ENCODE data around the gene TMEM59L. TPM values are rescaled to one million over a fixed set of nuclear protein-coding genes. Genes with fewer than 3 reads are reported as not detected.

The TMEM59L gene
- total RNA-seq, 1 donor from 2014 or later, result not detected

GRCh38 chr19:18587561-18587960 is 25.1 kb upstream of the TMEM59L start:
- ChIA-PET POLR2A (interaction anchor here (0.7 to 3.4 kb wide), 9 partner anchors 9 to 443 kb away, joined by 3 to 55 read pairs (median 9); partner anchors contain the start of genes ELL, KXD1 and UBA52), CTCF (interaction anchor here (0.7 to 2.9 kb wide), 5 partner anchors 16 to 262 kb away, joined by 3 to 17 read pairs (median 5); partner anchors contain the start of gene UBA52)
- Mint-ChIP-seq H3K36me3 (ENCODE audit: low read depth) (peaks cover 10% of the 10 kb centered on the region), H3K4me3 (peak overlapping the region; percentile 35), H3K27ac (no peak overlapping the region), H3K4me1 (peaks cover 36% of the 10 kb centered on the region), H3K27me3 (peaks cover 2% of the 10 kb centered on the region), H3K9me3 (no peaks in the 10 kb centered on the region)
- intact Hi-C loops (cut with micrococcal nuclease), result loop anchor here (5.0 kb wide), 3 partner anchors 45 to 330 kb away; partner anchors contain the start of genes COPE, DDX49 and FKBP8
- ATAC-seq (ENCODE audit: low read depth) (no peak), DNase-seq (no peak)
- TF ChIP-seq CTCF (IDR thresholded peaks at IDR 0.05), result no peak

- Mint-ChIP-seq H3K36me3 (ENCODE audit: low read depth) (peaks cover 10% of the 10 kb centered on the region), H3K27me3 (peaks cover 2% of the 10 kb centered on the region), H3K27ac (peak overlapping the region; percentile 83), H3K4me1 (peaks cover 38% of the 10 kb centered on the region), H3K4me3 (peak overlapping the region; percentile 87), H3K9me3 (no peaks in the 10 kb centered on the region)
- CTCF ChIA-PET, result interaction anchor here (0.7 to 3.1 kb wide), 9 partner anchors 16 to 261 kb away, joined by 3 to 18 read pairs (median 5); partner anchors contain the start of genes ELL and UBA52
- intact Hi-C loops (cut with micrococcal nuclease), result loop anchor here (1.0 to 5.0 kb wide), 5 partner anchors 17 to 329 kb away; partner anchors contain the start of genes COPE, DDX49, FKBP8 and UBA52
- no peak for ATAC-seq (ENCODE audit: low read depth)
- POLR2A ChIA-PET, result interaction anchor here (0.7 to 3.4 kb wide), 11 partner anchors 9 to 443 kb away, joined by 4 to 55 read pairs (median 13); partner anchors contain the start of genes COPE, DDX49, ELL and KXD1
- no peak for DNase-seq
- TF ChIP-seq CTCF (IDR thresholded peaks at IDR 0.05), result no peak
Measured at GRCh38 chr19:18587962-18588610, 24.6 kb upstream of the TMEM59L start.

GRCh38 chr19:18588611-18589379 is 23.9 kb upstream of the TMEM59L start, which contains the start of gene REX1BD:
TSS of gene REX1BD (plus strand) at chr19:18588798. CDS start at chr19:18588802, 4 bp downstream.
- TF ChIP-seq CTCF (IDR thresholded peaks at IDR 0.05), result peak; percentile 61
- Mint-ChIP-seq H3K9me3 (no peaks in the 10 kb centered on the region), H3K4me1 (peaks cover 41% of the 10 kb centered on the region), H3K27me3 (peaks cover 2% of the 10 kb centered on the region), H3K4me3 (peak within 1 kb of the TSS; percentile 87), H3K36me3 (ENCODE audit: low read depth) (peaks cover 10% of the 10 kb centered on the region), H3K27ac (peak within 1 kb of the TSS; percentile 83)
- DNase-seq (peak; percentile 79), ATAC-seq (ENCODE audit: low read depth) (peak; percentile 79)
- intact Hi-C loops (cut with micrococcal nuclease), result loop anchor here (1.0 to 5.0 kb wide), 10 partner anchors 17 to 384 kb away; partner anchors contain the start of genes COPE, DDX49, FKBP8 and KXD1
- POLR2A ChIA-PET, result interaction anchor here (0.6 to 3.4 kb wide), 16 partner anchors 10 to 1178 kb away, joined by 3 to 55 read pairs (median 8); partner anchors contain the start of genes COPE, DDX49, ELL and FKBP8
- CTCF ChIA-PET, result interaction anchor here (0.9 to 3.1 kb wide), 12 partner anchors 12 to 278 kb away, joined by 3 to 18 read pairs (median 4); partner anchors contain the start of genes ELL, UBA52 and UPF1

- CTCF ChIA-PET, result interaction anchor here (0.6 to 3.1 kb wide), 12 partner anchors 13 to 277 kb away, joined by 3 to 18 read pairs (median 4); partner anchors contain the start of genes ELL, UBA52 and UPF1
- Mint-ChIP-seq H3K4me3 (peak overlapping the region; percentile 87), H3K27me3 (no peaks in the 10 kb centered on the region), H3K9me3 (no peaks in the 10 kb centered on the region), H3K27ac (peak overlapping the region; percentile 83), H3K36me3 (ENCODE audit: low read depth) (peaks cover 10% of the 10 kb centered on the region), H3K4me1 (peaks cover 43% of the 10 kb centered on the region)
- TF ChIP-seq CTCF (IDR thresholded peaks at IDR 0.05), result no peak
- ATAC-seq (ENCODE audit: low read depth) (peak; percentile 43), DNase-seq (no peak)
- intact Hi-C loops (cut with micrococcal nuclease), result loop anchor here (1.0 to 5.0 kb wide), 10 partner anchors 32 to 398 kb away; partner anchors contain the start of genes COPE, DDX49, FKBP8 and KXD1
- POLR2A ChIA-PET, result interaction anchor here (0.6 to 3.4 kb wide), 17 partner anchors 13 to 1179 kb away, joined by 3 to 55 read pairs (median 6); partner anchors contain the start of genes COPE, DDX49, ELL and FKBP8
Measured at GRCh38 chr19:18589380-18590272, 23.0 kb upstream of the TMEM59L start.

All from activated B cell treated with CpG ODN at 0.5 μM for 24 hours (primary cell).